B cell (primary cell): ENCODE data around the gene NPAS3. TPM values are rescaled to one million over a fixed set of nuclear protein-coding genes. Genes with fewer than 3 reads are reported as not detected.

Experiments
- ATAC-seq: fragments of 200-7000 bp; cut with Tn5 transposase; one replicate; pipeline ENCODE4 v1.10.0; 2021; ENCODE audit warnings: low read depth, mild to moderate bottlenecking, moderate number of reproducible peaks, moderate library complexity
- CTCF ChIA-PET: fragments of 350-600 bp; sonication (Branson Sonifier 250); formaldehyde crosslinking; loops from one replicate; lab custom pipeline; 2021; ENCODE audit warnings: antibody characterized with exemption, inconsistent platforms; lab: Charles Lee
- POLR2A ChIA-PET: fragments of 350-600 bp; sonication (Branson Sonifier 250); formaldehyde crosslinking; loops from one replicate; lab custom pipeline; 2021; ENCODE audit warnings: antibody characterized with exemption; lab: Charles Lee
- DNase-seq: peaks from one replicate; pipeline ENCODE4 v3.0.0; 2013
- H2AFZ ChIP-seq: 2 replicates; pipeline ENCODE4 v1.6.1; 2012; ENCODE audit warnings: mild to moderate bottlenecking, low read depth, low read length; ENCODE audit not compliant: insufficient read depth, poor library complexity, severe bottlenecking
- H3K27ac ChIP-seq, 2 donors: 1 replicate in 1 of 2; 2 replicates in 1 of 2; pipeline ENCODE4 v1.5.1; 2012 to 2013; ENCODE audit warnings: low read length in 2 of 2, mild to moderate bottlenecking in 2 of 2, moderate library complexity in 1 of 2
- H3K27me3 ChIP-seq, 4 experiments: fragments of 200-600 bp in 1 of 4; sonication (generic) in 1 of 4; replicated peaks in 1 of 4; 1 replicate in 2 of 4; 2 replicates in 2 of 4; pipeline versions ENCODE4 v1.6.1 to v1.7.0; 2013 to 2016; ENCODE audit warnings: low read length in 3 of 4, mild to moderate bottlenecking in 2 of 4, mixed read lengths in 1 of 4, moderate library complexity in 1 of 4; ENCODE audit not compliant: insufficient read depth in 4 of 4, control insufficient read depth in 3 of 4; ENCODE audit errors: control extremely low read depth in 1 of 4
- H3K36me3 ChIP-seq, 2 experiments: replicated peaks in 1 of 2; 1 replicate in 1 of 2; 2 replicates in 1 of 2; pipeline versions ENCODE4 v1.6.1 to v1.7.1; 2013; ENCODE audit warnings: low read length in 1 of 2; ENCODE audit not compliant: insufficient read depth in 2 of 2, control insufficient read depth in 1 of 2; ENCODE audit errors: control extremely low read depth in 1 of 2, extremely low read depth in 1 of 2
- H3K4me1 ChIP-seq, 2 donors: fragments of 200-600 bp in 1 of 2; sonication (generic) in 1 of 2; 1 replicate in 1 of 2; 2 replicates in 1 of 2; pipeline versions ENCODE4 v1.5.1 to v1.6.1; 2013 to 2017; ENCODE audit warnings: low read length in 2 of 2; ENCODE audit not compliant: control insufficient read depth in 2 of 2, insufficient read depth in 2 of 2
- H3K4me2 ChIP-seq: replicated peaks from 2 replicates; pipeline ENCODE3; 2012; ENCODE audit warnings: mild to moderate bottlenecking, low read depth, low read length; ENCODE audit not compliant: poor library complexity, severe bottlenecking
- H3K4me3 ChIP-seq, 5 experiments: fragments of 200-600 bp in 1 of 5; sonication (generic) in 1 of 5; 1 replicate in 3 of 5; 2 replicates in 2 of 5; pipeline versions ENCODE4 v1.5.1 to v1.7.0; 2011 to 2016; ENCODE audit warnings: low read length in 4 of 5, mild to moderate bottlenecking in 4 of 5, low read depth in 2 of 5, control low read depth in 1 of 5, moderate library complexity in 1 of 5; ENCODE audit not compliant: insufficient read depth in 1 of 5; ENCODE audit errors: control extremely low read depth in 1 of 5, extremely low read depth in 1 of 5
- H3K79me2 ChIP-seq: fragments of 200-600 bp; sonication (generic); one replicate; pipeline ENCODE4 v1.6.0; 2016; ENCODE audit warnings: low read length; ENCODE audit not compliant: control insufficient read depth, insufficient read depth
- H3K9ac ChIP-seq: fragments of 200-600 bp; sonication (generic); 2 replicates; pipeline ENCODE4 v1.6.1; 2017; ENCODE audit warnings: mild to moderate bottlenecking, low read length, moderate library complexity
- H3K9me3 ChIP-seq, 3 donors: one replicate each; pipeline versions ENCODE4 v1.6.1 to v1.7.1; 2013; ENCODE audit warnings: low read length in 2 of 3; ENCODE audit not compliant: control insufficient read depth in 2 of 3, insufficient read depth in 1 of 3; ENCODE audit errors: control extremely low read depth in 1 of 3
- H4K20me1 ChIP-seq: 2 replicates; pipeline ENCODE4 v1.6.0; 2012; ENCODE audit warnings: mild to moderate bottlenecking, low read length; ENCODE audit not compliant: insufficient read depth, control insufficient read depth, poor library complexity, severe bottlenecking
- H3K27ac Mint-ChIP-seq: one replicate; pipeline ENCODE4 v1.8.0; 2021; ENCODE audit warnings: mixed read lengths
- H3K27me3 Mint-ChIP-seq: one replicate; pipeline ENCODE4 v1.8.0; 2021; ENCODE audit warnings: mixed read lengths
- H3K4me1 Mint-ChIP-seq: one replicate; pipeline ENCODE4 v1.8.0; 2021; ENCODE audit warnings: mixed read lengths
- H3K4me3 Mint-ChIP-seq: one replicate; pipeline ENCODE4 v1.8.0; 2021; ENCODE audit warnings: mixed read lengths
- H3K9me3 Mint-ChIP-seq: one replicate; pipeline ENCODE4 v1.8.0; 2022; ENCODE audit warnings: mixed read lengths; ENCODE audit not compliant: insufficient read depth
- CTCF ChIP-seq: fragments of 200-600 bp; IDR thresholded peaks from one replicate; pipeline ENCODE4 v1.8.0; 2022; ENCODE audit warnings: antibody characterized with exemption, mild to moderate bottlenecking
- EZH2 ChIP-seq: IDR thresholded peaks from 2 replicates; pipeline ENCODE4 v1.6.1; 2012; ENCODE audit warnings: borderline replicate concordance, low read depth, mild to moderate bottlenecking, moderate library complexity, low read length; ENCODE audit not compliant: insufficient read depth, poor library complexity, severe bottlenecking
- WGBS: methylation state at CpG from one replicate; pipeline ENCODE4 v1.1.5; 2013; ENCODE audit warnings: missing lambda C conversion rate; ENCODE audit not compliant: insufficient coverage; 5-methylcytosine and 5-hydroxymethylcytosine counted together
- intact Hi-C: fragments of 100-400 bp; cut with micrococcal nuclease; formaldehyde crosslinking; loops from one replicate; pipeline ENCODE4 v1.10.0; 2022
- polyA plus RNA-seq: library from polyadenylated mRNA; depleted of rRNA; stranded (reverse); fragments of >200 nt; gene quantifications from 2 replicates; pipeline ENCODE4 v1.2.3, GENCODE V29; 2012
- total RNA-seq, 2 donors: library from RNA; stranded (reverse); fragments of 120-200 nt in 1 of 2; gene quantifications; 1 replicate in 1 of 2; 2 replicates in 1 of 2; pipeline versions ENCODE4 v1.2.3 to v1.2.4, GENCODE V29; 2013 to 2022

Gene NPAS3
- total and polyA plus RNA-seq, 2 donors (not counting 1 experiment from before 2014, with no cell fraction given), result not detected

DNA sequence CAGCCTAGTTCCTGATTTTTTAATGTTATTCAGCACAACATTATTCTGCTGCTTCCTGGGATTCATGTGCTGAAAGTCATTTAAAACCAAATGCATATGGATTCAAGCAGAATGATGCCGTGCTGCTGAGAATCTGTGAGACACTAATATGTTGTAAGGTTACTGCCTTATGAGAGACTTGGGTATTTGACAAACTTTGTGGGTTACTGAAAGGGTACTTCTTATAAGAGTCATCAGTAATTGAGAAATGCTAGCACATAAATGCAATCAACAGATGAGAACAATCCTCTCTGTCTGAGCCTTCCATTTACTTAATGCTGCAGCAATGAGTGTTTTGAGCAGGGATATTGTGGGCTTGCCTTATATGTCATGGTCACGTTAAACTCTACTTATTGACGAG, 175.7 kb downstream of the NPAS3 start:
- Histone ChIP-seq H3K4me3 (no peak overlapping the region), H2AFZ (no peak overlapping the region), H3K9ac (no peak overlapping the region), H3K27me3 (no peaks in the 10 kb centered on the region), H3K4me1 (no peaks in the 10 kb centered on the region), H3K9me3 (peaks cover 0 to 8% (median 0%) of the 10 kb centered on the region in 3 donors), H4K20me1 (no peaks in the 10 kb centered on the region), H3K27ac (no peak overlapping the region), H3K36me3 (no peaks in the 10 kb centered on the region), H3K4me2 (no peak overlapping the region), H3K79me2 (no peaks in the 10 kb centered on the region)
- intact Hi-C loops, result no loop called here
- H3K9me3 Mint-ChIP-seq, result no peaks in the 10 kb centered on the region
- no peak overlapping the region for H3K4me3 Mint-ChIP-seq
- no peaks in the 10 kb centered on the region for H3K27me3 Mint-ChIP-seq
- ChIA-PET CTCF (no interaction called here), POLR2A (no interaction called here)
- TF ChIP-seq EZH2 (no peak), CTCF (no peak)
- H3K4me1 Mint-ChIP-seq, result no peaks in the 10 kb centered on the region
- DNase-seq (no peak), ATAC-seq (no peak)
- H3K27ac Mint-ChIP-seq, result no peak overlapping the region
- 93% methylated on average over 2 of the region's 3 CpGs for WGBS

DNA sequence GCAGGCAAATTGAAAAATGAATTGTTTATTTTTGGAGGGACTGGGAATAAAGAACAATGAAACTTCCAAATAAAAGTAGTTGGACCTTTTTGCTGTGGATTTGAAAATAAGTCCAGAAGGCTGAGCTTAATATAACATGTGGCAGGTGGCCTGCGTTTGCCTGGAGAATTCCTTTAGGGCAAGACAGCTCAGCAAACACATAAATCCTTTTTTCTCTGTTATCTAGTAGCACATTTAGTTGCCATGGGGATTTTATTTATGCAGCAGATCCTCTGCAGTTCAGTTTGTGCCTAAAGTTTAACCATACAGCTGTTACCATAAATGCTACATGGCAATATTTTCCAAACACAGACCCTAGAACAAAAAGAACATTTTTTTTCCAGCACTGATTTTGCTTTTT, 180.0 kb downstream of the NPAS3 start:
- intact Hi-C loops, result no loop called here

More for the DNA sequence above, 180.0 kb downstream of the NPAS3 start:
- Histone ChIP-seq H4K20me1 (no peaks in the 10 kb centered on the region), H3K4me2 (no peak overlapping the region), H2AFZ (no peak overlapping the region), H3K79me2 (no peaks in the 10 kb centered on the region), H3K27me3 (no peaks in the 10 kb centered on the region), H3K27ac (no peak overlapping the region), H3K9me3 (peaks cover 0 to 3% (median 0%) of the 10 kb centered on the region in 3 donors), H3K4me1 (no peaks in the 10 kb centered on the region), H3K4me3 (no peak overlapping the region), H3K9ac (no peak overlapping the region), H3K36me3 (no peaks in the 10 kb centered on the region)
- ChIA-PET CTCF (no interaction called here), POLR2A (no interaction called here)
- no peak for ATAC-seq
- H3K4me3 Mint-ChIP-seq, result no peak overlapping the region
- no peaks in the 10 kb centered on the region for H3K9me3 Mint-ChIP-seq
- WGBS, result no CpG with 5 or more reads among the region's 1 CpG
- H3K27ac Mint-ChIP-seq, result no peak overlapping the region
- DNase-seq, result no peak
- TF ChIP-seq CTCF, result no peak
- no peak for TF ChIP-seq EZH2
- no peaks in the 10 kb centered on the region for H3K4me1 Mint-ChIP-seq
- no peaks in the 10 kb centered on the region for H3K27me3 Mint-ChIP-seq
